Keratinocyte (primary cell): ENCODE measurements around the gene GPR31.
A peak's percentile ranks its signal among the peaks of the same experiment; 100 is the strongest.

ENCODE experiments used
- EZH2 ChIP-seq: IDR thresholded peaks from one replicate; pipeline ENCODE4 v1.6.1; 2012; ENCODE audit warnings: inconsistent platforms, mild to moderate bottlenecking, low read length, moderate library complexity
- TF ChIP-seq, protein P1 (sequence below), 3 experiments: IDR thresholded peaks in 1 of 3; conservative IDR thresholded peaks in 1 of 3; optimal IDR thresholded peaks in 1 of 3; 2 replicates in 2 of 3; 3 replicates in 1 of 3; pipeline versions ENCODE3 to v1.5.1; 2011; ENCODE audit warnings: low read length in 3 of 3, mild to moderate bottlenecking in 3 of 3, moderate library complexity in 2 of 3, control low read depth in 1 of 3, inconsistent platforms in 1 of 3; ENCODE audit not compliant: insufficient read depth in 2 of 3; ENCODE audit errors: extremely low read depth in 1 of 3

DNA sequence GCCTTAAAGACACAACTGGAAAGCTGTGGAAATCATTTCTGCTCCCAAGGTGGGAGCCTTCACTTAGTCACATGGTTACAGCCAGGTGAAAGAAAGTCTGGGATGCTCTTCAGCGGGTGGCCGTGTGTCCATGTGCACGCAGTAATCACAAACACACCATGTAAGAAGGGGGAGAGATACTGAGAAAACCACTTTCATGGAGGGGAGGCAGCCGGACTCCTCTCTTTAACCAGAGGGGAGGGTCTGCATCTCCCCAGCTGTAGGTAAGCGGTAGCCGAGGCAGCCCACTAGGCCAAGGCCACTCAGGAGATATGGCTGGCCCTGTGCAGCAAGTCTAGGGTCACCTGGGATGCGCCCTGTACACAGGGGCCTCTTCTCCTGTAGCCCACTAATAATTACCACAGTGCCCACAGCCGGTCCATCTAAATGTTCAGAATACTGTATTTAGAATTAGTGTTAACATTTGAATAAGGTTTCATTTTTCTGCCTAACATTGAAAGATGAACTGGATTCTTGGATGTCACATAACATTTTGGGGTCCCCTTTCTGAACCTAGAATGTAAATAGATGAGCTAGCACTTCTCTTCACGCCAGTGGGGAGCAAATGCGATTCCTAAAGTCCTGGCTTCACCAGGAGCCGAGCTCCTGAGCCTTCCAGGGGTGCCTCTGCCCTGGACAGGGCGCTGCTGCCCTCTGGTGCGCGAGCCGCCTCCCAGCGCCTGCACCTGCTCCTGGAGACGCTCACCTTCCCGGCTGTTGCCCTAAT lies 15.9 kb downstream of the GPR31 start:
- TF ChIP-seq, protein P1, sequence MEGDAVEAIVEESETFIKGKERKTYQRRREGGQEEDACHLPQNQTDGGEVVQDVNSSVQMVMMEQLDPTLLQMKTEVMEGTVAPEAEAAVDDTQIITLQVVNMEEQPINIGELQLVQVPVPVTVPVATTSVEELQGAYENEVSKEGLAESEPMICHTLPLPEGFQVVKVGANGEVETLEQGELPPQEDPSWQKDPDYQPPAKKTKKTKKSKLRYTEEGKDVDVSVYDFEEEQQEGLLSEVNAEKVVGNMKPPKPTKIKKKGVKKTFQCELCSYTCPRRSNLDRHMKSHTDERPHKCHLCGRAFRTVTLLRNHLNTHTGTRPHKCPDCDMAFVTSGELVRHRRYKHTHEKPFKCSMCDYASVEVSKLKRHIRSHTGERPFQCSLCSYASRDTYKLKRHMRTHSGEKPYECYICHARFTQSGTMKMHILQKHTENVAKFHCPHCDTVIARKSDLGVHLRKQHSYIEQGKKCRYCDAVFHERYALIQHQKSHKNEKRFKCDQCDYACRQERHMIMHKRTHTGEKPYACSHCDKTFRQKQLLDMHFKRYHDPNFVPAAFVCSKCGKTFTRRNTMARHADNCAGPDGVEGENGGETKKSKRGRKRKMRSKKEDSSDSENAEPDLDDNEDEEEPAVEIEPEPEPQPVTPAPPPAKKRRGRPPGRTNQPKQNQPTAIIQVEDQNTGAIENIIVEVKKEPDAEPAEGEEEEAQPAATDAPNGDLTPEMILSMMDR (optimal IDR thresholded peaks at IDR 0.05 in 1 of 3, IDR thresholded peaks at IDR 0.05 in 1 of 3, conservative IDR thresholded peaks at IDR 0.05 in 1 of 3; ENCODE audit: extremely low read depth in 1 of 3, insufficient read depth in 2 of 3, low read length in 3 of 3), result peak; percentile 46 to 84 (median 75)
- no peak for TF ChIP-seq EZH2
